Bronchial epithelial cell (primary cell): Measurements from ENCODE around the gene KCNQ1OT1. TPM values are rescaled to one million over a fixed set of nuclear protein-coding genes. Genes with fewer than 3 reads are reported as not detected.

Source experiments
- DNase-seq: peaks from one replicate; pipeline ENCODE4 v3.0.0-alpha.2; 2010; ENCODE audit warnings: low read depth
- FAIRE-seq: peaks from 2 replicates; lab custom pipeline; 2011; peaks lifted over from hg19 to GRCh38; lab: Jason Lieb, UNC
- H3K27me3 ChIP-seq: 2 replicates; pipeline ENCODE4 v1.5.1; 2011; ENCODE audit warnings: low read length; ENCODE audit not compliant: control insufficient read depth, insufficient read depth
- H3K36me3 ChIP-seq: 2 replicates; pipeline ENCODE4 v1.5.1; 2011; ENCODE audit warnings: low read length; ENCODE audit not compliant: control insufficient read depth, insufficient read depth
- H3K4me3 ChIP-seq: 2 replicates; pipeline ENCODE4 v1.5.1; 2011; ENCODE audit warnings: mild to moderate bottlenecking, low read depth, low read length, control low read depth
- CTCF ChIP-seq: IDR thresholded peaks from 2 replicates; pipeline ENCODE4 v1.5.1; 2011; ENCODE audit warnings: mild to moderate bottlenecking, moderate library complexity, low read length, control low read depth, inconsistent platforms; ENCODE audit not compliant: insufficient read depth, severe bottlenecking
- total RNA-seq: library from RNA; depleted of rRNA; stranded (reverse); fragments of >200 nt; gene quantifications from 2 replicates; pipeline ENCODE4 v1.2.1, GENCODE V29; 2014

Gene KCNQ1OT1
- total RNA-seq, 1 donor from 2014 or later, result 0.53 TPM

GRCh38 chr11:2708757-2709281 lies 9.0 kb upstream of the KCNQ1OT1 start:
- H3K36me3 ChIP-seq, result no peaks in the 10 kb centered on the region
- no peak overlapping the region for H3K4me3 ChIP-seq
- FAIRE-seq (no peak), DNase-seq (no peak)
- H3K27me3 ChIP-seq, result no peaks in the 10 kb centered on the region
- no peak for TF ChIP-seq CTCF

GRCh38 chr11:2708151-2708581 lies 8.4 kb upstream of the KCNQ1OT1 start:
- H3K27me3 ChIP-seq, result no peaks in the 10 kb centered on the region
- TF ChIP-seq CTCF, result no peak
- FAIRE-seq (no peak), DNase-seq (no peak)
- no peak overlapping the region for H3K4me3 ChIP-seq
- H3K36me3 ChIP-seq, result no peaks in the 10 kb centered on the region

- FAIRE-seq (no peak), DNase-seq (no peak)
- Histone ChIP-seq H3K27me3 (no peaks in the 10 kb centered on the region), H3K36me3 (no peaks in the 10 kb centered on the region), H3K4me3 (no peak overlapping the region)
- TF ChIP-seq CTCF, result no peak
These were observed 7.9 kb upstream of the KCNQ1OT1 start for GRCh38 chr11:2707736-2708135.

- TF ChIP-seq CTCF, result no peak
- H3K4me3 ChIP-seq, result no peak overlapping the region
- DNase-seq, result no peak
- no peaks in the 10 kb centered on the region for H3K27me3 ChIP-seq
- H3K36me3 ChIP-seq, result no peaks in the 10 kb centered on the region
- FAIRE-seq, result no peak
These were observed 6.5 kb upstream of the KCNQ1OT1 start for GRCh38 chr11:2706321-2706720.

GRCh38 chr11:2704896-2705606 lies 5.3 kb upstream of the KCNQ1OT1 start:
- FAIRE-seq, result no peak
- no peak for TF ChIP-seq CTCF
- H3K27me3 ChIP-seq, result no peaks in the 10 kb centered on the region
- DNase-seq, result no peak
- no peak overlapping the region for H3K4me3 ChIP-seq
- H3K36me3 ChIP-seq, result no peaks in the 10 kb centered on the region
